ENCODE results near the gene DGKG. TPM values are rescaled to one million over a fixed set of nuclear protein-coding genes. Genes with fewer than 3 reads are reported as not detected.

The DGKG gene
- total and polyA plus RNA-seq, 2 donors (not counting 1 experiment from before 2014, with no cell fraction given): 0.67 to 10.9 TPM

DNA sequence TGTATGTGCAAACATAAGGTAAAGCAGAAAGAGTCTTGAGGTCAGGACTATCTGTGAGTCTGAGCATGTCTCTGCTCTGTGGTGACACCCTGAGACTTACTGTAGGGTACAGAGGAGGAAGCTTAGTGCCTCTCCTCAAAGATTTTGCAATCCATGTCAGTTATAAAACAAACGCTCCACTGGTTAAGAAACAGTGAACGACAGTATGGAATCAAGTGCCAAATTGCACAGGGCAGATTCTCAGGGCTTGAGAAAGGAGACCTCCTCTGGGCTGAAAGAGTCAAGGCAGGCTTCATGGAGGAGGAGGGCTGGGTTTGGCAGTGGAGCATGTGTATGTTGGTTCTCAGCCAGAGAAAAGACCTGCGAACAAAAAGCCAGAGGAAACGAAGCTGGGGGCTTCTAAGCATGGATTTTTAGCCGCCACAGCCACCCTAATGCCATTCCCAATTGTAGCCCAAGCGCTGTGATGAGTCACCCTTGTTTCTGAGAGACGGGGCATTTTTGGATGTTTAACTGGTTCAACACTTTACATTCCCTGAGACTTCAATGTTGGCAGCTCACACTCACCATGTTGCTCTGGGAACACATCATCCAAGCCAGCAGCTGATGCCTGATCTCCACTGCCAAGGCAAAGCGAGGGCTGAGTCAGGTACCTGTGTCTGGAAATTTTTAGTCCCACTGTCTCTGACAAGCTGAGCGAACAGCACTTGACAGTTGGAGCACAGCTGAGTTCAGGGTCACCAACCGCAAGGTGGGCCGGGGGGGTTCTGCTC, 3.4 kb upstream of the DGKG start:
- DNase-seq (no peak), ATAC-seq (ENCODE audit: low read depth) (no peak)
- no peak overlapping the region for H3K4me3 Mint-ChIP-seq
- Histone ChIP-seq H3K4me2 (replicated peaks; ENCODE audit: low read depth, low read length, poor library complexity, severe bottlenecking) (no peak overlapping the region), H2AFZ (ENCODE audit: insufficient read depth, low read depth, low read length, poor library complexity, severe bottlenecking) (no peak overlapping the region), H3K4me1 (ENCODE audit: control insufficient read depth in 2 of 2, insufficient read depth in 2 of 2, low read length in 2 of 2) (peaks cover 19 to 22% of the 10 kb centered on the region in 2 donors), H3K27ac (ENCODE audit: low read length in 2 of 2) (no peak overlapping the region), H3K4me3 (ENCODE audit: control extremely low read depth in 1 of 5, extremely low read depth in 1 of 5, insufficient read depth in 1 of 5, low read depth in 2 of 5, low read length in 4 of 5) (no peak overlapping the region), H4K20me1 (ENCODE audit: control insufficient read depth, insufficient read depth, low read length, poor library complexity, severe bottlenecking) (no peaks in the 10 kb centered on the region), H3K27me3 (replicated peaks in 1 of 4; ENCODE audit: control extremely low read depth in 1 of 4, control insufficient read depth in 3 of 4, insufficient read depth in 4 of 4, low read length in 3 of 4) (peaks cover 0 to 32% (median 11%) of the 10 kb centered on the region in 4 experiments), H3K9me3 (ENCODE audit: control extremely low read depth in 1 of 3, control insufficient read depth in 2 of 3, insufficient read depth in 1 of 3, low read length in 2 of 3) (no peaks in the 10 kb centered on the region), H3K36me3 (replicated peaks in 1 of 2; ENCODE audit: control extremely low read depth in 1 of 2, control insufficient read depth in 1 of 2, extremely low read depth in 1 of 2, insufficient read depth in 2 of 2, low read length in 1 of 2) (no peaks in the 10 kb centered on the region), H3K9ac (ENCODE audit: low read length) (no peak overlapping the region), H3K79me2 (ENCODE audit: control insufficient read depth, insufficient read depth, low read length) (no peaks in the 10 kb centered on the region)
- no peaks in the 10 kb centered on the region for H3K9me3 Mint-ChIP-seq (ENCODE audit: insufficient read depth)
- no peak for TF ChIP-seq EZH2 (IDR thresholded peaks at IDR 0.05; ENCODE audit: borderline replicate concordance, insufficient read depth, low read depth, low read length, poor library complexity, severe bottlenecking)
- TF ChIP-seq, protein P1, sequence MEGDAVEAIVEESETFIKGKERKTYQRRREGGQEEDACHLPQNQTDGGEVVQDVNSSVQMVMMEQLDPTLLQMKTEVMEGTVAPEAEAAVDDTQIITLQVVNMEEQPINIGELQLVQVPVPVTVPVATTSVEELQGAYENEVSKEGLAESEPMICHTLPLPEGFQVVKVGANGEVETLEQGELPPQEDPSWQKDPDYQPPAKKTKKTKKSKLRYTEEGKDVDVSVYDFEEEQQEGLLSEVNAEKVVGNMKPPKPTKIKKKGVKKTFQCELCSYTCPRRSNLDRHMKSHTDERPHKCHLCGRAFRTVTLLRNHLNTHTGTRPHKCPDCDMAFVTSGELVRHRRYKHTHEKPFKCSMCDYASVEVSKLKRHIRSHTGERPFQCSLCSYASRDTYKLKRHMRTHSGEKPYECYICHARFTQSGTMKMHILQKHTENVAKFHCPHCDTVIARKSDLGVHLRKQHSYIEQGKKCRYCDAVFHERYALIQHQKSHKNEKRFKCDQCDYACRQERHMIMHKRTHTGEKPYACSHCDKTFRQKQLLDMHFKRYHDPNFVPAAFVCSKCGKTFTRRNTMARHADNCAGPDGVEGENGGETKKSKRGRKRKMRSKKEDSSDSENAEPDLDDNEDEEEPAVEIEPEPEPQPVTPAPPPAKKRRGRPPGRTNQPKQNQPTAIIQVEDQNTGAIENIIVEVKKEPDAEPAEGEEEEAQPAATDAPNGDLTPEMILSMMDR (IDR thresholded peaks at IDR 0.05): no peak
- peaks cover 11% of the 10 kb centered on the region for H3K27me3 Mint-ChIP-seq
- peaks cover 19% of the 10 kb centered on the region for H3K4me1 Mint-ChIP-seq
- POLR2A ChIA-PET: no interaction called here
- 90% methylated on average over 10 of the region's 11 CpGs for WGBS (ENCODE audit: insufficient coverage)
- CTCF ChIA-PET: interaction anchor here (1.2 kb wide), 1 partner anchor 175 kb away, joined by 3 read pairs; no protein-coding TSS in a partner anchor
- intact Hi-C loops (cut with micrococcal nuclease): no loop called here
- no peak overlapping the region for H3K27ac Mint-ChIP-seq

DNA sequence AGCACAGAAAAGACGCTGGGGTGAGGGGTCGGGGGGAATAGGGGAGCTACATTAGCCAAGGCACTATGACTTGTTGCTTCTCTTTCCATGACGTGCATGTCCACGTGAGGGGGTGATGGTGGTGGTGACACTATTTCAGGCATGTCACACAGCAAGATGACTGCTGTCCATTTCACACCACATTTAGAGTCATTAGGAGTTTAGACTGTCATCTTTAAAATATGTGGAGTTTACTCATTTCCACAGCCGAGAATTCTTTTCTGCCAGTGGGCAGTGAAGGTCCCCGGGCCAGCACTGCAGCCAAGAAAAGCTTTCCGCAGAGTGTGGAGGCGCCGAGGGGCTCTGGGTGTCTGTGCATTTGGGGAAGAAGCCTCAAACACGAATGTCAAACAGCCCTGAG, 954 bp upstream of the DGKG start:
- peak overlapping the region; percentile 69 for H3K4me3 Mint-ChIP-seq
- H3K27me3 ChIP-seq (replicated peaks in 1 of 4; ENCODE audit: control extremely low read depth in 1 of 4, control insufficient read depth in 3 of 4, insufficient read depth in 4 of 4, low read length in 3 of 4): peaks cover 0 to 34% (median 11%) of the 10 kb centered on the region in 4 experiments
- H3K27me3 Mint-ChIP-seq: peaks cover 11% of the 10 kb centered on the region
- 87% methylated on average over 6 of the region's 10 CpGs for WGBS (ENCODE audit: insufficient coverage)
- intact Hi-C loops (cut with micrococcal nuclease): loop anchor here (1.0 to 5.0 kb wide), 4 partner anchors 104 to 256 kb away; partner anchors contain the start of gene ETV5
- H3K9me3 Mint-ChIP-seq (ENCODE audit: insufficient read depth): no peaks in the 10 kb centered on the region
- no peak for ATAC-seq (ENCODE audit: low read depth)
- no peak overlapping the region for H3K27ac ChIP-seq (ENCODE audit: low read length in 2 of 2)
- CTCF ChIA-PET: interaction anchor here (0.9 kb wide), 2 partner anchors 177 to 366 kb away, joined by 3 read pairs; no protein-coding TSS in a partner anchor
- H4K20me1 ChIP-seq (ENCODE audit: control insufficient read depth, insufficient read depth, low read length, poor library complexity, severe bottlenecking): no peaks in the 10 kb centered on the region
- H3K9ac ChIP-seq (ENCODE audit: low read length): no peak overlapping the region
- H3K4me3 ChIP-seq (ENCODE audit: control extremely low read depth in 1 of 5, extremely low read depth in 1 of 5, insufficient read depth in 1 of 5, low read depth in 2 of 5, low read length in 4 of 5): no peak overlapping the region
- no peaks in the 10 kb centered on the region for H3K9me3 ChIP-seq (ENCODE audit: control extremely low read depth in 1 of 3, control insufficient read depth in 2 of 3, insufficient read depth in 1 of 3, low read length in 2 of 3)
- H3K27ac Mint-ChIP-seq: no peak overlapping the region
- POLR2A ChIA-PET: no interaction called here
- no peak for DNase-seq
- H3K79me2 ChIP-seq (ENCODE audit: control insufficient read depth, insufficient read depth, low read length): no peaks in the 10 kb centered on the region
- H3K36me3 ChIP-seq (replicated peaks in 1 of 2; ENCODE audit: control extremely low read depth in 1 of 2, control insufficient read depth in 1 of 2, extremely low read depth in 1 of 2, insufficient read depth in 2 of 2, low read length in 1 of 2): no peaks in the 10 kb centered on the region
- H3K4me2 ChIP-seq (replicated peaks; ENCODE audit: low read depth, low read length, poor library complexity, severe bottlenecking): no peak overlapping the region
- TF ChIP-seq EZH2 (IDR thresholded peaks at IDR 0.05; ENCODE audit: borderline replicate concordance, insufficient read depth, low read depth, low read length, poor library complexity, severe bottlenecking): no peak
- TF ChIP-seq, protein P1 (IDR thresholded peaks at IDR 0.05): no peak
- H2AFZ ChIP-seq (ENCODE audit: insufficient read depth, low read depth, low read length, poor library complexity, severe bottlenecking): no peak overlapping the region
- H3K4me1 ChIP-seq (ENCODE audit: control insufficient read depth in 2 of 2, insufficient read depth in 2 of 2, low read length in 2 of 2): peaks cover 19 to 22% of the 10 kb centered on the region in 2 donors
- H3K4me1 Mint-ChIP-seq: peaks cover 22% of the 10 kb centered on the region

Data from B cell (primary cell).